Measurements from ENCODE around the gene BCAS1. TPM values are rescaled to one million over a fixed set of nuclear protein-coding genes. Genes with fewer than 3 reads are reported as not detected.

Gene BCAS1
- total and polyA plus RNA-seq, 2 donors (not counting 1 experiment from before 2014, with no cell fraction given): 0.97 to 1.1 TPM

DNA sequence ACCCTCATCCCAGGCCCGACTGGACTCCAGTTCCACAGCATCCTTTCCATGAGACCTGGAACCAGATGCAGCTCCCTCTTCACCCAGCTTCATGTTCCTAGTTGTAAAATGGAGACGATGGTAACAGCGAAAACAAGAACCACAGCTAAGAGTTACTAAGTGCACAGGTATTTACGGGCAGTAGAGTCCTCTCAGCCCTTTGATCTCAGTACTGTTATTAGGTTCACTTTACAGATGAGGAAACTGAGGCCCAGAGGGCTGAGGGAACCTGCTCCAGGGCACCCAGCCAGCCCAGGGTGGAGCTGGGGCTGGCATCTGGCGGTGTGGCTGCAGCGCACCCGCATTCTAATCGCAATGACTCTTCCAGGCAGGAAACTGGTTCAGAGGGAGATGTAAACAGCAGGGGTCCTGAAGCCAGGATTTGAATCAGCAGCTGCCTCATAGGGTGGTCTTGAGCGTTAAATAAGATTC, 858 bp downstream of the BCAS1 start:
- no peak overlapping the region for H3K27ac ChIP-seq (ENCODE audit: low read length in 2 of 2)
- no peak for TF ChIP-seq EZH2 (IDR thresholded peaks at IDR 0.05; ENCODE audit: borderline replicate concordance, insufficient read depth, low read depth, low read length, poor library complexity, severe bottlenecking)
- TF ChIP-seq, protein P1, sequence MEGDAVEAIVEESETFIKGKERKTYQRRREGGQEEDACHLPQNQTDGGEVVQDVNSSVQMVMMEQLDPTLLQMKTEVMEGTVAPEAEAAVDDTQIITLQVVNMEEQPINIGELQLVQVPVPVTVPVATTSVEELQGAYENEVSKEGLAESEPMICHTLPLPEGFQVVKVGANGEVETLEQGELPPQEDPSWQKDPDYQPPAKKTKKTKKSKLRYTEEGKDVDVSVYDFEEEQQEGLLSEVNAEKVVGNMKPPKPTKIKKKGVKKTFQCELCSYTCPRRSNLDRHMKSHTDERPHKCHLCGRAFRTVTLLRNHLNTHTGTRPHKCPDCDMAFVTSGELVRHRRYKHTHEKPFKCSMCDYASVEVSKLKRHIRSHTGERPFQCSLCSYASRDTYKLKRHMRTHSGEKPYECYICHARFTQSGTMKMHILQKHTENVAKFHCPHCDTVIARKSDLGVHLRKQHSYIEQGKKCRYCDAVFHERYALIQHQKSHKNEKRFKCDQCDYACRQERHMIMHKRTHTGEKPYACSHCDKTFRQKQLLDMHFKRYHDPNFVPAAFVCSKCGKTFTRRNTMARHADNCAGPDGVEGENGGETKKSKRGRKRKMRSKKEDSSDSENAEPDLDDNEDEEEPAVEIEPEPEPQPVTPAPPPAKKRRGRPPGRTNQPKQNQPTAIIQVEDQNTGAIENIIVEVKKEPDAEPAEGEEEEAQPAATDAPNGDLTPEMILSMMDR (IDR thresholded peaks at IDR 0.05): no peak
- no peaks in the 10 kb centered on the region for H3K9me3 Mint-ChIP-seq (ENCODE audit: insufficient read depth)
- H4K20me1 ChIP-seq (ENCODE audit: control insufficient read depth, insufficient read depth, low read length, poor library complexity, severe bottlenecking): no peaks in the 10 kb centered on the region
- H3K27me3 ChIP-seq (replicated peaks in 1 of 4; ENCODE audit: control extremely low read depth in 1 of 4, control insufficient read depth in 3 of 4, insufficient read depth in 4 of 4, low read length in 3 of 4): no peaks in the 10 kb centered on the region
- ChIA-PET CTCF (interaction anchor here (1.0 kb wide), 2 partner anchors 9 to 130 kb away, joined by 3 to 4 read pairs; no protein-coding TSS in a partner anchor), POLR2A (interaction anchor here (0.5 kb wide), 1 partner anchor 459 kb away, joined by 4 read pairs; no protein-coding TSS in a partner anchor)
- intact Hi-C loops (cut with micrococcal nuclease): no loop called here
- H3K4me3 Mint-ChIP-seq: no peak overlapping the region
- peaks cover 6% of the 10 kb centered on the region for H3K4me1 Mint-ChIP-seq
- H3K27me3 Mint-ChIP-seq: no peaks in the 10 kb centered on the region
- no peaks in the 10 kb centered on the region for H3K36me3 ChIP-seq (replicated peaks in 1 of 2; ENCODE audit: control extremely low read depth in 1 of 2, control insufficient read depth in 1 of 2, extremely low read depth in 1 of 2, insufficient read depth in 2 of 2, low read length in 1 of 2)
- H2AFZ ChIP-seq (ENCODE audit: insufficient read depth, low read depth, low read length, poor library complexity, severe bottlenecking): no peak overlapping the region
- no peak overlapping the region for H3K9ac ChIP-seq (ENCODE audit: low read length)
- no peak overlapping the region for H3K27ac Mint-ChIP-seq
- ATAC-seq (ENCODE audit: low read depth) (no peak), DNase-seq (no peak)
- no peaks in the 10 kb centered on the region for H3K9me3 ChIP-seq (ENCODE audit: control extremely low read depth in 1 of 3, control insufficient read depth in 2 of 3, insufficient read depth in 1 of 3, low read length in 2 of 3)
- no peaks in the 10 kb centered on the region for H3K79me2 ChIP-seq (ENCODE audit: control insufficient read depth, insufficient read depth, low read length)
- peaks cover 0 to 3% of the 10 kb centered on the region in 2 donors for H3K4me1 ChIP-seq (ENCODE audit: control insufficient read depth in 2 of 2, insufficient read depth in 2 of 2, low read length in 2 of 2)
- no peak overlapping the region for H3K4me3 ChIP-seq (ENCODE audit: control extremely low read depth in 1 of 5, extremely low read depth in 1 of 5, insufficient read depth in 1 of 5, low read depth in 2 of 5, low read length in 4 of 5)
- H3K4me2 ChIP-seq (replicated peaks; ENCODE audit: low read depth, low read length, poor library complexity, severe bottlenecking): no peak overlapping the region
- 100% methylated on average over 6 of the region's 9 CpGs for WGBS (ENCODE audit: insufficient coverage)

DNA sequence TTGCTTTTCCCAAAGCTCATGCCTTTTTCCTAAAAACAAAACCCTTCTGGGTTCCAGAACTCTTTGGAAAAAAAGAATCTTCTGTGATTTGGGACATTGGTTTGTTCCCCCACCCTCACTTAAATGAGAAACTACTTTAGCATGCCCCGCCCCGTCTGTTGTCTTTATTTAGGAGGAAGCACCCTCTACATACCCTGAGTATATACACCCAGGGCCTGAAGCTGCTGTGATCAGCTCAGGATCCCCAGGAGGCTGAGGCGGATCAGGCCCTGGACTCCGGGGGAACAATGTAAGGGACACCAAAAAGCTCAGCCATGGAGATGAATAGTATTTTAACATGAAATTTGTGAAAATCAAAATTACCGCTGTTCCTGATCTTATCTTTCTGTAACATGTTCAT, 1.4 kb downstream of the BCAS1 start:
- no peak for ATAC-seq (ENCODE audit: low read depth)
- WGBS (ENCODE audit: insufficient coverage): 86% methylated on average over 1 of the region's 5 CpGs
- no peaks in the 10 kb centered on the region for H3K9me3 ChIP-seq (ENCODE audit: control extremely low read depth in 1 of 3, control insufficient read depth in 2 of 3, insufficient read depth in 1 of 3, low read length in 2 of 3)
- TF ChIP-seq, protein P1 (IDR thresholded peaks at IDR 0.05): no peak
- TF ChIP-seq EZH2 (IDR thresholded peaks at IDR 0.05; ENCODE audit: borderline replicate concordance, insufficient read depth, low read depth, low read length, poor library complexity, severe bottlenecking): no peak
- DNase-seq: no peak
- no peaks in the 10 kb centered on the region for H3K36me3 ChIP-seq (replicated peaks in 1 of 2; ENCODE audit: control extremely low read depth in 1 of 2, control insufficient read depth in 1 of 2, extremely low read depth in 1 of 2, insufficient read depth in 2 of 2, low read length in 1 of 2)
- no peaks in the 10 kb centered on the region for H3K79me2 ChIP-seq (ENCODE audit: control insufficient read depth, insufficient read depth, low read length)
- H3K4me1 ChIP-seq (ENCODE audit: control insufficient read depth in 2 of 2, insufficient read depth in 2 of 2, low read length in 2 of 2): peaks cover 0 to 9% of the 10 kb centered on the region in 2 donors
- no peak overlapping the region for H2AFZ ChIP-seq (ENCODE audit: insufficient read depth, low read depth, low read length, poor library complexity, severe bottlenecking)
- H3K9ac ChIP-seq (ENCODE audit: low read length): no peak overlapping the region
- H3K27ac ChIP-seq (ENCODE audit: low read length in 2 of 2): no peak overlapping the region
- H3K4me3 ChIP-seq (ENCODE audit: control extremely low read depth in 1 of 5, extremely low read depth in 1 of 5, insufficient read depth in 1 of 5, low read depth in 2 of 5, low read length in 4 of 5): no peak overlapping the region
- Mint-ChIP-seq H3K27me3 (no peaks in the 10 kb centered on the region), H3K4me1 (peaks cover 11% of the 10 kb centered on the region), H3K27ac (no peak overlapping the region), H3K4me3 (no peak overlapping the region), H3K9me3 (ENCODE audit: insufficient read depth) (no peaks in the 10 kb centered on the region)
- H4K20me1 ChIP-seq (ENCODE audit: control insufficient read depth, insufficient read depth, low read length, poor library complexity, severe bottlenecking): no peaks in the 10 kb centered on the region
- intact Hi-C loops (cut with micrococcal nuclease): no loop called here
- ChIA-PET CTCF (interaction anchor here (1.0 kb wide), 2 partner anchors 9 to 130 kb away, joined by 3 to 4 read pairs; no protein-coding TSS in a partner anchor), POLR2A (interaction anchor here (0.5 kb wide), 1 partner anchor 458 kb away, joined by 4 read pairs; no protein-coding TSS in a partner anchor)
- no peak overlapping the region for H3K4me2 ChIP-seq (replicated peaks; ENCODE audit: low read depth, low read length, poor library complexity, severe bottlenecking)
- no peaks in the 10 kb centered on the region for H3K27me3 ChIP-seq (replicated peaks in 1 of 4; ENCODE audit: control extremely low read depth in 1 of 4, control insufficient read depth in 3 of 4, insufficient read depth in 4 of 4, low read length in 3 of 4)

Data from B cell (primary cell).